ENCODE data around the gene OR4A47. TPM values are rescaled to one million over a fixed set of nuclear protein-coding genes. Genes with fewer than 3 reads are reported as not detected.
"Not testable (repeated sequence)": the region's sequence is repeated elsewhere in the genome, so short reads cannot be mapped to it uniquely, and the experiment has no call there.

Gene OR4A47
- total RNA-seq, result not detected

GRCh38 chr11:48488493-48488892 lies at the start of gene OR4A47:
Gene OR4A47 (plus strand): TSS chr11:48488793. CDS start chr11:48488793, 0 bp downstream.
- H3K9ac ChIP-seq (ENCODE audit: low read depth in 1 of 3, low read length in 3 of 3); H3K36me3 ChIP-seq (ENCODE audit: control insufficient read depth in 3 of 3, insufficient read depth in 3 of 3, low read length in 3 of 3); H3K4me3 ChIP-seq (ENCODE audit: low read length in 3 of 3); H3K27me3 ChIP-seq (ENCODE audit: control insufficient read depth in 3 of 3, insufficient read depth in 3 of 3, low read length in 3 of 3); H3K27ac ChIP-seq (ENCODE audit: low read depth, low read length); H3K4me1 ChIP-seq (ENCODE audit: control insufficient read depth in 3 of 3, insufficient read depth in 3 of 3, low read length in 3 of 3); H3K9me3 ChIP-seq (ENCODE audit: control insufficient read depth in 3 of 3, low read length in 3 of 3): not testable (repeated sequence)

DNA sequence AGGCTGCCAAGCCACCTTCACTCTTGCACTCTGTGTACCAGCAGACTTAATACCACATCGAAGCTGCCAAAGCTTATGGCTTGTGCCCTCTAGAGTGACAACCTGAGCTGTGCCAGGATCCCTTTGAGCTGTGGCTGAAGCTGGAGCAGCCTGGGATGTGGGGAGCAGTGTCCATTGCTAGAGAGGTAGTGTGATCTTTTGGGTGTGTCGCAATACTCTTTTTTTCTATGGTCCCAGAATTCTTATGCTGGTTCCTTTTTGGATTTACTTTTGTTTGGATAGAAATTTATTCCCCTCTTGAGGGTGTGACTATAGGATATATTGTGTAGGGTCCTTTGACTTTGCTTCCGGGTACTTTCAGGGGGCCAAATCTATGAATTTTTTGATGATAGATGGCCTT lies 32.7 kb upstream of the OR4A47 start:
- H3K4me3 ChIP-seq (ENCODE audit: low read length in 3 of 3); H3K9me3 ChIP-seq (ENCODE audit: control insufficient read depth in 3 of 3, low read length in 3 of 3); H3K4me1 ChIP-seq (ENCODE audit: control insufficient read depth in 3 of 3, insufficient read depth in 3 of 3, low read length in 3 of 3); H3K27ac ChIP-seq (ENCODE audit: low read depth, low read length); H3K36me3 ChIP-seq (ENCODE audit: control insufficient read depth in 3 of 3, insufficient read depth in 3 of 3, low read length in 3 of 3); H3K9ac ChIP-seq (ENCODE audit: low read depth in 1 of 3, low read length in 3 of 3); H3K27me3 ChIP-seq (ENCODE audit: control insufficient read depth in 3 of 3, insufficient read depth in 3 of 3, low read length in 3 of 3): not testable (repeated sequence)

DNA sequence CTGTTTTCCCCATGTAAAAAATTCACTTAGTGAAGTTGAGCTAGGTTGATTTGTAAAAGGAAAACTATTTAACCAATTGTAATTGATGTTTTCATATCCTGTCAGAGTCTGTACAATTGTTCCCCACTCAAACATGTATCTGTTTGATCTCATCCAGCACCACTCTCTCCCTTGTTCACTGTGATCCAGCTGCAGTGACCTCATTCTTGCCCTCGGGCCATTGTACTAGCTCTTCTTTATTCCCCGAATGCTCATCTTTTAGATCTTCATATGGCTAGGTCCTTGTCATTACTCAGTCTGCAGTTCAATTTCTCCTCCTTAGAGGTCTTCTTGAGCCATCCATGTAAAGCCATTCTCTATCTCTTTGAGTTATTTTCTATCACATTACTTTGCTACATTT lies 14.6 kb upstream of the OR4A47 start:
- not testable (repeated sequence) for H3K27me3 ChIP-seq (ENCODE audit: control insufficient read depth in 3 of 3, insufficient read depth in 3 of 3, low read length in 3 of 3)

GRCh38 chr11:48474703-48475102 lies 13.9 kb upstream of the OR4A47 start:
- H3K9me3 ChIP-seq (ENCODE audit: control insufficient read depth in 3 of 3, low read length in 3 of 3); H3K4me1 ChIP-seq (ENCODE audit: control insufficient read depth in 3 of 3, insufficient read depth in 3 of 3, low read length in 3 of 3); H3K4me3 ChIP-seq (ENCODE audit: low read length in 3 of 3); H3K36me3 ChIP-seq (ENCODE audit: control insufficient read depth in 3 of 3, insufficient read depth in 3 of 3, low read length in 3 of 3); H3K27me3 ChIP-seq (ENCODE audit: control insufficient read depth in 3 of 3, insufficient read depth in 3 of 3, low read length in 3 of 3); H3K9ac ChIP-seq (ENCODE audit: low read depth in 1 of 3, low read length in 3 of 3); H3K27ac ChIP-seq (ENCODE audit: low read depth, low read length): not testable (repeated sequence)

More for the DNA sequence above, 14.6 kb upstream of the OR4A47 start:
- H3K4me3 ChIP-seq (ENCODE audit: low read length in 3 of 3); H3K36me3 ChIP-seq (ENCODE audit: control insufficient read depth in 3 of 3, insufficient read depth in 3 of 3, low read length in 3 of 3); H3K9me3 ChIP-seq (ENCODE audit: control insufficient read depth in 3 of 3, low read length in 3 of 3); H3K9ac ChIP-seq (ENCODE audit: low read depth in 1 of 3, low read length in 3 of 3); H3K27ac ChIP-seq (ENCODE audit: low read depth, low read length); H3K4me1 ChIP-seq (ENCODE audit: control insufficient read depth in 3 of 3, insufficient read depth in 3 of 3, low read length in 3 of 3): not testable (repeated sequence)

DNA sequence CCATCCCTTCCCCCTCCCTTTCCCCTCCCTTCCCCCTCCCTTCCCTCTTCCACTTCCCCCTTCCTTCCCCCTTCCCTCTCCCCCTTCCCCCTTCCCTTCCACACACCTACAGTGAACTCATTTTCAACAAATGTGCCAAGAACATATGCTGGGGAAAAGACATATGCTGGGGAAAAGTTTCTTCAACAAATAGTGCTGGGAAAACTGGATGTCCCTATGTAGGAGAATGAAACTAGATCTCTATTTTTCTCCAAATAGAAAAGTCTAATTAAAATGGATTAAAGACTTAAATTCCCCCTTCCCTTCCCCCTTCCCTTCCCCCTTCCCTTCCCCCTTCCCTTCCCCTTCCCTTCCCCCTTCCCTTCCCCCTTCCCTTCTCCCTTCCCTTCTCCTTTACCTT lies 17.6 kb downstream of the OR4A47 start:
- not testable (repeated sequence) for H3K27me3 ChIP-seq (ENCODE audit: control insufficient read depth in 3 of 3, insufficient read depth in 3 of 3, low read length in 3 of 3); H3K9ac ChIP-seq (ENCODE audit: low read depth in 1 of 3, low read length in 3 of 3); H3K36me3 ChIP-seq (ENCODE audit: control insufficient read depth in 3 of 3, insufficient read depth in 3 of 3, low read length in 3 of 3); H3K9me3 ChIP-seq (ENCODE audit: control insufficient read depth in 3 of 3, low read length in 3 of 3); H3K27ac ChIP-seq (ENCODE audit: low read depth, low read length); H3K4me3 ChIP-seq (ENCODE audit: low read length in 3 of 3); H3K4me1 ChIP-seq (ENCODE audit: control insufficient read depth in 3 of 3, insufficient read depth in 3 of 3, low read length in 3 of 3)

- H3K4me1 ChIP-seq (ENCODE audit: control insufficient read depth in 3 of 3, insufficient read depth in 3 of 3, low read length in 3 of 3), result no peaks in the 10 kb centered on the region
These were observed 50.4 kb downstream of the OR4A47 start for GRCh38 chr11:48538991-48539390.

More at GRCh38 chr11:48538991-48539390, 50.4 kb downstream of the OR4A47 start:
- no peak overlapping the region for H3K27ac ChIP-seq (ENCODE audit: low read depth, low read length)
- no peaks in the 10 kb centered on the region for H3K27me3 ChIP-seq (ENCODE audit: control insufficient read depth in 3 of 3, insufficient read depth in 3 of 3, low read length in 3 of 3)
- no peak overlapping the region for H3K9ac ChIP-seq (ENCODE audit: low read depth in 1 of 3, low read length in 3 of 3)
- H3K36me3 ChIP-seq (ENCODE audit: control insufficient read depth in 3 of 3, insufficient read depth in 3 of 3, low read length in 3 of 3), result no peaks in the 10 kb centered on the region
- H3K9me3 ChIP-seq (ENCODE audit: control insufficient read depth in 3 of 3, low read length in 3 of 3), result peaks cover 0 to 2% (median 0%) of the 10 kb centered on the region in 3 donors
- H3K4me3 ChIP-seq (ENCODE audit: low read length in 3 of 3), result no peak overlapping the region

Other genes starting within 250 kb of the OR4A47 start
- gene OR4X2, start 243.7 kb upstream of the OR4A47 start, total RNA-seq, result not detected
- not detected for gene OR4X1, start 224.9 kb upstream of the OR4A47 start, total RNA-seq
- gene OR4S1, start 182.6 kb upstream of the OR4A47 start, total RNA-seq, result not detected
- not detected for gene OR4C3, start 163.9 kb upstream of the OR4A47 start, total RNA-seq
- not detected for gene OR4C5, start 122.3 kb upstream of the OR4A47 start, total RNA-seq